GM12878 (cell line): ENCODE results near the gene AKR1C3. TPM values are rescaled to one million over a fixed set of nuclear protein-coding genes. Genes with fewer than 3 reads are reported as not detected.

Experiments
- ATAC-seq: fragments of 200-7000 bp; cut with Tn5 transposase; 3 replicates; pipeline ENCODE4 v1.9.1; 2020; ENCODE audit warnings: mild to moderate bottlenecking, moderate library complexity
- BruUV-seq: library from RNA; stranded (reverse); fragments of 400-500 nt; replicated peaks from 2 replicates; lab custom pipeline; 2021; lab: Mats Ljungman, UMichigan
- CTCF ChIA-PET: fragments of 300-600 bp; sonication (Branson Sonifier 250); formaldehyde crosslinking; extraction: SDS; loops from one replicate; lab custom pipeline; 2021; ENCODE audit warnings: inconsistent platforms; lab: Yijun Ruan, JAX
- POLR2A ChIA-PET: fragments of 350-600 bp; formaldehyde crosslinking; extraction: SDS; loops from one replicate; lab custom pipeline; 2021; ENCODE audit warnings: inconsistent platforms; lab: Charles Lee
- RAD21 ChIA-PET: fragments of 300-600 bp; sonication (Branson Sonifier 250); formaldehyde crosslinking; loops from one replicate; lab custom pipeline; 2023; ENCODE audit warnings: antibody characterized with exemption; ENCODE audit not compliant: unreplicated experiment; lab: Charles Lee
- SMC1A ChIA-PET: fragments of 300-600 bp; sonication (Branson Sonifier 250); formaldehyde crosslinking; loops from one replicate; lab custom pipeline; 2023; ENCODE audit not compliant: unreplicated experiment, uncharacterized antibody; lab: Charles Lee
- DNase-seq: peaks from one replicate; pipeline ENCODE4 v3.0.0-alpha.2; 2011; ENCODE audit warnings: low read depth, low spot score
- FAIRE-seq: peaks from 3 replicates; lab custom pipeline; 2011; peaks lifted over from hg19 to GRCh38; lab: Jason Lieb, UNC
- H2AFZ ChIP-seq: 2 replicates; pipeline ENCODE4 v1.6.0; 2011; ENCODE audit warnings: low read depth, low read length, control low read depth; ENCODE audit not compliant: control insufficient read depth
- H3K27ac ChIP-seq: 2 replicates; pipeline ENCODE4 v1.5.1; 2011; ENCODE audit warnings: control low read depth; ENCODE audit not compliant: control insufficient read depth, insufficient read depth
- H3K27me3 ChIP-seq, 2 experiments: replicated peaks in 1 of 2; 2 replicates each; pipeline versions ENCODE4 v1.6.0 to v1.6.1; 2011; ENCODE audit warnings: low read length in 1 of 2; ENCODE audit not compliant: control insufficient read depth in 2 of 2, insufficient read depth in 2 of 2
- H3K36me3 ChIP-seq, 2 experiments: 2 replicates each; pipeline ENCODE4 v1.5.1; 2011; ENCODE audit warnings: low read length in 1 of 2; ENCODE audit not compliant: control insufficient read depth in 2 of 2, insufficient read depth in 2 of 2
- H3K4me1 ChIP-seq: 2 replicates; pipeline ENCODE4 v1.6.1; 2011; ENCODE audit warnings: mild to moderate bottlenecking, low read length, moderate library complexity, mixed read lengths; ENCODE audit not compliant: control insufficient read depth, insufficient read depth
- H3K4me2 ChIP-seq: 2 replicates; pipeline ENCODE4 v1.6.0; 2011; ENCODE audit warnings: control low read depth; ENCODE audit not compliant: control insufficient read depth, insufficient read depth
- H3K4me3 ChIP-seq: fragments of 200-600 bp; sonication (generic); 2 replicates; pipeline ENCODE4 v1.5.1; 2016
- H3K79me2 ChIP-seq: 2 replicates; pipeline ENCODE4 v1.6.0; 2011; ENCODE audit warnings: low read length; ENCODE audit not compliant: control insufficient read depth, insufficient read depth
- H3K9ac ChIP-seq: 2 replicates; pipeline ENCODE4 v1.8.0; 2011; ENCODE audit warnings: low read length, control low read depth, mixed read lengths; ENCODE audit not compliant: control insufficient read depth, insufficient read depth
- H3K9me3 ChIP-seq: replicated peaks from 3 replicates; pipeline ENCODE4 v1.5.1; 2011; ENCODE audit warnings: mild to moderate bottlenecking, low read length; ENCODE audit not compliant: control insufficient read depth, insufficient read depth
- H4K20me1 ChIP-seq: 2 replicates; pipeline ENCODE4 v1.6.0; 2011; ENCODE audit not compliant: control insufficient read depth, insufficient read depth
- BRCA1 ChIP-seq: IDR thresholded peaks from 2 replicates; pipeline ENCODE4 v1.6.1; 2011; ENCODE audit warnings: low read depth, low read length, improper control_type of control experiment
- CBX5 ChIP-seq: sonication (generic); IDR thresholded peaks from 2 replicates; pipeline ENCODE4 v1.6.1; 2016; ENCODE audit warnings: low read depth, moderate library complexity, mild to moderate bottlenecking, inconsistent platforms
- FOXM1 ChIP-seq: IDR thresholded peaks from 2 replicates; pipeline ENCODE4 v1.6.1; 2012; ENCODE audit warnings: low read depth, mild to moderate bottlenecking, inconsistent platforms, low read length, moderate library complexity
- POLR2AphosphoS2 ChIP-seq: IDR thresholded peaks from 2 replicates; pipeline ENCODE4 v1.6.1; 2011; ENCODE audit warnings: low read depth, mild to moderate bottlenecking, low read length, improper control_type of control experiment, moderate library complexity
- SMAD5 ChIP-seq: IDR thresholded peaks from 2 replicates; pipeline ENCODE4 v1.6.1; 2016; ENCODE audit warnings: antibody characterized with exemption, low read depth
- SRF ChIP-seq, 2 experiments: IDR thresholded peaks; 2 replicates each; pipeline ENCODE4 v1.6.1; 2011; ENCODE audit warnings: low read depth in 2 of 2, low read length in 2 of 2, mild to moderate bottlenecking in 1 of 2, moderate library complexity in 1 of 2
- TBL1XR1 ChIP-seq: IDR thresholded peaks from 2 replicates; pipeline ENCODE4 v1.6.1; 2012; ENCODE audit warnings: low read depth, low read length, improper control_type of control experiment
- WRNIP1 ChIP-seq: IDR thresholded peaks from 2 replicates; pipeline ENCODE4 v1.6.1; 2011; ENCODE audit warnings: low read depth, low read length, improper control_type of control experiment, borderline replicate concordance
- WGBS: methylation state at CpG from one replicate; pipeline ENCODE4 v1.1.6; 2016; ENCODE audit warnings: low lambda C conversion rate; ENCODE audit not compliant: insufficient replicate concordance, insufficient coverage; ENCODE audit errors: missing lambda C conversion rate; 5-methylcytosine and 5-hydroxymethylcytosine counted together
- in situ Hi-C: fragments of 300-500 bp; cut with MboI; formaldehyde crosslinking; loops from 9 replicates; pipeline ENCODE4 v1.14.3; 2018; ENCODE audit warnings: mixed read lengths
- intact Hi-C: fragments of 100-400 bp; cut with micrococcal nuclease; formaldehyde crosslinking; loops from one replicate; pipeline ENCODE4 v1.14.2; 2022; ENCODE audit not compliant: unreplicated experiment
- polyA plus RNA-seq, 11 experiments: library from polyadenylated mRNA; depleted of rRNA in 4 of 11; unstranded in 6 of 11; stranded (reverse) in 5 of 11; fragments of >200 nt; fragmentation: Nextera tagmentation in 4 of 11; fragmentation: Illumina TruSeq in 1 of 11; extraction: Ambion mirVana in 4 of 11; extraction: Trizol in 1 of 11; gene quantifications; 1 replicate in 1 of 11; 2 replicates in 10 of 11; pipeline versions ENCODE4 v1.2.1 to v1.2.3, GENCODE V29; 2011 to 2016; ENCODE audit warnings: inconsistent platforms in 2 of 11, missing spikeins in 2 of 11, low read depth in 1 of 11
- total RNA-seq, 4 experiments: library from RNA; depleted of rRNA in 3 of 4; stranded (reverse); fragments of >200 nt in 3 of 4; fragmentation: Illumina TruSeq in 1 of 4; extraction: Trizol in 1 of 4; gene quantifications; 2 replicates each; pipeline versions ENCODE4 v1.2.1 to v1.2.3, GENCODE V29; 2013 to 2021
- TF ChIP-seq, protein P1 (sequence below): fragments of 450-650 bp; IDR thresholded peaks from 2 replicates; pipeline ENCODE4 v1.6.1; 2018; ENCODE audit warnings: mild to moderate bottlenecking, low read depth, moderate library complexity; ENCODE audit not compliant: partially characterized antibody
- TF ChIP-seq, protein P2 (sequence below): fragments of 450-650 bp; IDR thresholded peaks from 2 replicates; pipeline ENCODE4 v1.6.1; 2017; ENCODE audit warnings: borderline replicate concordance

Gene AKR1C3
- total and polyA plus RNA-seq, 10 of the 15 experiments (the other 5 are each of a cell fraction or from before 2014, with no cell fraction given): 0.26 to 0.35 TPM; not detected in 8

DNA sequence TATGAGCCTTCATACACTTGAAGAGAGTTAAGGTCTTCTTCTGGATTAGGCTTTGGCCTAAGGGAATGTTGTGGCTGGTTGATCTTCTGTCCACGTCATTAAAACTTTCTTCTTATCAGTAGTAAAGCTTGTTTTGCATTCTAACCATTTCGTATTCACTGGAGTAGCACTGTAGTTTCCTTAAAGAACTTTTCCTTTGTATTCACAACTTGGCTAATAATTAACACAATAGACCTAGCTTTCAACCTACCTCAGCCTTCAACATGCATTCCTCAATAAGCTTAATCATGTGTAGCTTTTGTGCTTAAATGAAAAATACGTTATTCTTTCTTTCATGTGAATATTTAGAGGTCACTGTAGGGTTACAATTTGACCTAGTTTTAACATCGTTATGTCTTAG, 48.0 kb downstream of the AKR1C3 start:
- Histone ChIP-seq H3K4me2 (no peak overlapping the region), H3K9ac (no peak overlapping the region), H2AFZ (no peak overlapping the region), H3K36me3 (no peaks in the 10 kb centered on the region), H3K9me3 (no peaks in the 10 kb centered on the region), H3K27me3 (no peaks in the 10 kb centered on the region), H3K4me1 (no peaks in the 10 kb centered on the region), H3K79me2 (no peaks in the 10 kb centered on the region)
- no peak for ATAC-seq
- ChIA-PET RAD21 (no interaction called here), POLR2A (no interaction called here), SMC1A (no interaction called here)
- no peak for DNase-seq
- 5% methylated on average over 4 of the region's 4 CpGs for WGBS
- TF ChIP-seq, protein P1, sequence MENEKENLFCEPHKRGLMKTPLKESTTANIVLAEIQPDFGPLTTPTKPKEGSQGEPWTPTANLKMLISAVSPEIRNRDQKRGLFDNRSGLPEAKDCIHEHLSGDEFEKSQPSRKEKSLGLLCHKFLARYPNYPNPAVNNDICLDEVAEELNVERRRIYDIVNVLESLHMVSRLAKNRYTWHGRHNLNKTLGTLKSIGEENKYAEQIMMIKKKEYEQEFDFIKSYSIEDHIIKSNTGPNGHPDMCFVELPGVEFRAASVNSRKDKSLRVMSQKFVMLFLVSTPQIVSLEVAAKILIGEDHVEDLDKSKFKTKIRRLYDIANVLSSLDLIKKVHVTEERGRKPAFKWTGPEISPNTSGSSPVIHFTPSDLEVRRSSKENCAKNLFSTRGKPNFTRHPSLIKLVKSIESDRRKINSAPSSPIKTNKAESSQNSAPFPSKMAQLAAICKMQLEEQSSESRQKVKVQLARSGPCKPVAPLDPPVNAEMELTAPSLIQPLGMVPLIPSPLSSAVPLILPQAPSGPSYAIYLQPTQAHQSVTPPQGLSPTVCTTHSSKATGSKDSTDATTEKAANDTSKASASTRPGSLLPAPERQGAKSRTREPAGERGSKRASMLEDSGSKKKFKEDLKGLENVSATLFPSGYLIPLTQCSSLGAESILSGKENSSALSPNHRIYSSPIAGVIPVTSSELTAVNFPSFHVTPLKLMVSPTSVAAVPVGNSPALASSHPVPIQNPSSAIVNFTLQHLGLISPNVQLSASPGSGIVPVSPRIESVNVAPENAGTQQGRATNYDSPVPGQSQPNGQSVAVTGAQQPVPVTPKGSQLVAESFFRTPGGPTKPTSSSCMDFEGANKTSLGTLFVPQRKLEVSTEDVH: no peak
- TF ChIP-seq POLR2AphosphoS2 (no peak), WRNIP1 (no peak), SRF (IDR thresholded peaks at IDR 0.05; ENCODE audit: low read depth in 2 of 2, low read length in 2 of 2) (no peak), CBX5 (no peak), BRCA1 (no peak), TBL1XR1 (no peak), SMAD5 (no peak), FOXM1 (no peak)
- TF ChIP-seq, protein P2, sequence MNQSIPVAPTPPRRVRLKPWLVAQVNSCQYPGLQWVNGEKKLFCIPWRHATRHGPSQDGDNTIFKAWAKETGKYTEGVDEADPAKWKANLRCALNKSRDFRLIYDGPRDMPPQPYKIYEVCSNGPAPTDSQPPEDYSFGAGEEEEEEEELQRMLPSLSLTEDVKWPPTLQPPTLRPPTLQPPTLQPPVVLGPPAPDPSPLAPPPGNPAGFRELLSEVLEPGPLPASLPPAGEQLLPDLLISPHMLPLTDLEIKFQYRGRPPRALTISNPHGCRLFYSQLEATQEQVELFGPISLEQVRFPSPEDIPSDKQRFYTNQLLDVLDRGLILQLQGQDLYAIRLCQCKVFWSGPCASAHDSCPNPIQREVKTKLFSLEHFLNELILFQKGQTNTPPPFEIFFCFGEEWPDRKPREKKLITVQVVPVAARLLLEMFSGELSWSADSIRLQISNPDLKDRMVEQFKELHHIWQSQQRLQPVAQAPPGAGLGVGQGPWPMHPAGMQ: no peak
- TF ChIP-seq, all 136 proteins: peak for 0
- in situ Hi-C loops: no loop called here
- H3K4me3 ChIP-seq: no peak overlapping the region
- FAIRE-seq: no peak
- intact Hi-C loops: no loop called here
- no peak overlapping the region for H3K27ac ChIP-seq
- CTCF ChIA-PET: no interaction called here
- no TSS peak for BruUV-seq
- H4K20me1 ChIP-seq: no peaks in the 10 kb centered on the region
